HepG2 (cell line): Measurements from ENCODE around the gene ERF. TPM values are rescaled to one million over a fixed set of nuclear protein-coding genes. Genes with fewer than 3 reads are reported as not detected.

Experiments used
- ATRX ChIP-seq: sonication (generic); formaldehyde crosslinking; IDR thresholded peaks from 2 replicates; pipeline ENCODE4 v1.4.0; 2020; ENCODE audit warnings: missing genetic modification reagents, borderline replicate concordance
- ETV5 ChIP-seq: IDR thresholded peaks from 2 replicates; pipeline ENCODE4 v1.6.1; 2018; ENCODE audit warnings: missing biosample characterization, missing genetic modification reagents, inconsistent platforms, borderline replicate concordance
- GTF3A ChIP-seq: sonication (generic); formaldehyde crosslinking; conservative IDR thresholded peaks from 2 replicates; pipeline ENCODE4 v1.4.0; 2020; ENCODE audit warnings: mild to moderate bottlenecking, missing genetic modification reagents
- KDM2A ChIP-seq: sonication (generic); formaldehyde crosslinking; IDR thresholded peaks from 2 replicates; pipeline ENCODE4 v1.4.0; 2020; ENCODE audit warnings: low read depth, missing genetic modification reagents, borderline replicate concordance
- NKX3-1 ChIP-seq: sonication (generic); formaldehyde crosslinking; IDR thresholded peaks from 2 replicates; pipeline ENCODE4 v1.5.0; 2020; ENCODE audit warnings: missing genetic modification reagents
- RFX3 ChIP-seq: IDR thresholded peaks from 2 replicates; pipeline ENCODE4 v1.6.1; 2016; ENCODE audit warnings: missing biosample characterization, missing genetic modification reagents
- SIX4 ChIP-seq: sonication (generic); formaldehyde crosslinking; IDR thresholded peaks from 2 replicates; pipeline ENCODE4 v1.4.0; 2020; ENCODE audit warnings: missing genetic modification reagents
- STAT5B ChIP-seq: sonication (generic); formaldehyde crosslinking; IDR thresholded peaks from 2 replicates; pipeline ENCODE4 v1.4.0; 2020; ENCODE audit warnings: missing genetic modification reagents
- ZNF17 ChIP-seq: sonication (generic); formaldehyde crosslinking; IDR thresholded peaks from 2 replicates; pipeline ENCODE4 v1.5.0; 2020; ENCODE audit warnings: mild to moderate bottlenecking, missing genetic modification reagents
- ZNF326 ChIP-seq: sonication (generic); formaldehyde crosslinking; IDR thresholded peaks from 2 replicates; pipeline ENCODE4 v1.4.0; 2020; ENCODE audit warnings: missing genetic modification reagents, borderline replicate concordance
- ZNF772 ChIP-seq: sonication (generic); formaldehyde crosslinking; IDR thresholded peaks from 2 replicates; pipeline ENCODE4 v1.5.0; 2020; ENCODE audit warnings: mild to moderate bottlenecking, missing genetic modification reagents
- ZNF878 ChIP-seq: sonication (generic); formaldehyde crosslinking; IDR thresholded peaks from 2 replicates; pipeline ENCODE4 v1.8.1; 2023; ENCODE audit warnings: mild to moderate bottlenecking, missing genetic modification reagents, moderate library complexity
- ZSCAN21 ChIP-seq: sonication (generic); formaldehyde crosslinking; IDR thresholded peaks from 2 replicates; pipeline ENCODE4 v1.8.0; 2022; ENCODE audit warnings: mild to moderate bottlenecking, missing genetic modification reagents, moderate library complexity, borderline replicate concordance
- polyA plus RNA-seq, 8 experiments: library from polyadenylated mRNA; depleted of rRNA in 3 of 8; stranded (reverse) in 7 of 8; unstranded in 1 of 8; fragments of >200 nt; fragmentation: Illumina TruSeq in 4 of 8; extraction: Trizol in 4 of 8; gene quantifications; 2 replicates each; pipeline versions ENCODE4 v1.2.1 to v1.2.3, GENCODE V29; 2011 to 2016; ENCODE audit warnings: low read depth in 4 of 8, missing spikeins in 1 of 8, mixed read lengths in 1 of 8; ENCODE audit not compliant: insufficient read depth in 1 of 8
- total RNA-seq, 5 experiments: library from RNA; depleted of rRNA; stranded (reverse); fragments of >200 nt; fragmentation: Illumina TruSeq; extraction: Trizol; gene quantifications; 2 replicates each; pipeline ENCODE4 v1.2.3, GENCODE V29; 2016; ENCODE audit warnings: low read depth in 1 of 5
- TF ChIP-seq, protein P1 (sequence below), 2 experiments: sonication (generic) in 1 of 2; formaldehyde crosslinking in 1 of 2; IDR thresholded peaks; 2 replicates each; pipeline versions ENCODE4 v1.4.0 to v1.6.1; 2016 to 2020; ENCODE audit warnings: borderline replicate concordance in 1 of 2, low read depth in 1 of 2, mild to moderate bottlenecking in 1 of 2, missing genetic modification reagents in 1 of 2
- TF ChIP-seq, protein P2 (sequence below): sonication (generic); formaldehyde crosslinking; IDR thresholded peaks from 2 replicates; pipeline ENCODE4 v1.9.0; 2021; ENCODE audit warnings: missing genetic modification reagents, mild to moderate bottlenecking, borderline replicate concordance

The ERF gene
- total and polyA plus RNA-seq, 2 of the 13 experiments (the other 11 are each of a cell fraction or from before 2014, with no cell fraction given): 67.1 to 69.9 TPM

DNA sequence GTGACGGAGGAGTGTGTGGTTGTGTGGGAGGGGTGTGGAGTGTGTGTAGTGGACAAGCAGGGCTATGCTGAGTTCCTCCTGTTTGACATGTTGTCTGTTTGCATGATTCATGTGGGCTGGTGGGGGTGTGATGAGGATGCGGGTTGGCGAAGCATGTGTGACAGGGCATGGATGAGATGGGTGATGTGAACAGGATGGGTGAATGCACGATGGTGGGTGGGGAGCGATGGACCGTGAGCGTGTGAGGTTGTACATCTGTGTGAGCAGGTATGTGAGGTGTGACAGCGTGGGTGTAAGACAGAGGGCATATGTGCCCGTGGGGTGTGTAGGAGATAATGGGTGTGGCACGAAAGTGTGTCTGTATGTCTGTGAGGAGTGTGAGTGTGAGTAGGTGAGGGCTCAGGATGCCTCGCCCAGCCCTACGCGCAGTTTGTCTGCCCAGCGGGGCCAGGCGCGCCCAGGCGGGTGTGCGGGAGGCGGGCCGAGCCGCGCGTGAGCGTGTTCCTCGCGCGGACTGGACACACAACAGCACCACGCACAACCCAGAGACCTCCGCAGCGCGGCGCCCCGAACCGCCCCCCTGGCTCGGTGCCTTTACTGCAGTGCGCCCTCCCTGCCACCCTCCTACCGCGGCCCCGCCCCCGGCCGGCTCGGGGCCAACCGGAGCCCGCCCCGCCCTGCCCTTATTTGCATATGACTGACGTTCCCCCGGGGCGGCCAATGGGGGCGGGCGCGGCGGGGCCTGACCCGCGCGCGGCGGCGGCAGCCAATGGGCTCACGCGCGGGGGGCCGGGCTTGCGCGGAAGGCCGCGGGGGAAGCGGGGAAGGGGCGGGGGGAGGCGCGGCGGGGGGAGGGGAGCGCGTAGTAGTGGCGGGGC, 28.5 kb upstream of the ERF start (continued):
- TF ChIP-seq, protein P1, sequence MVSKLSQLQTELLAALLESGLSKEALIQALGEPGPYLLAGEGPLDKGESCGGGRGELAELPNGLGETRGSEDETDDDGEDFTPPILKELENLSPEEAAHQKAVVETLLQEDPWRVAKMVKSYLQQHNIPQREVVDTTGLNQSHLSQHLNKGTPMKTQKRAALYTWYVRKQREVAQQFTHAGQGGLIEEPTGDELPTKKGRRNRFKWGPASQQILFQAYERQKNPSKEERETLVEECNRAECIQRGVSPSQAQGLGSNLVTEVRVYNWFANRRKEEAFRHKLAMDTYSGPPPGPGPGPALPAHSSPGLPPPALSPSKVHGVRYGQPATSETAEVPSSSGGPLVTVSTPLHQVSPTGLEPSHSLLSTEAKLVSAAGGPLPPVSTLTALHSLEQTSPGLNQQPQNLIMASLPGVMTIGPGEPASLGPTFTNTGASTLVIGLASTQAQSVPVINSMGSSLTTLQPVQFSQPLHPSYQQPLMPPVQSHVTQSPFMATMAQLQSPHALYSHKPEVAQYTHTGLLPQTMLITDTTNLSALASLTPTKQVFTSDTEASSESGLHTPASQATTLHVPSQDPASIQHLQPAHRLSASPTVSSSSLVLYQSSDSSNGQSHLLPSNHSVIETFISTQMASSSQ (IDR thresholded peaks at IDR 0.05; ENCODE audit: low read depth): no peak
- TF ChIP-seq, protein P1 (CRISPR knock-in tag; IDR thresholded peaks at IDR 0.05; ENCODE audit: borderline replicate concordance): 0 out of 2 replicates have a peak, but pooled peaks have one; percentile 34
- no peak for TF ChIP-seq SIX4 (CRISPR knock-in tag)
- no peak for TF ChIP-seq ETV5 (CRISPR knock-in tag)
- no peak for TF ChIP-seq ZNF878 (CRISPR knock-in tag)
- TF ChIP-seq, protein P2, sequence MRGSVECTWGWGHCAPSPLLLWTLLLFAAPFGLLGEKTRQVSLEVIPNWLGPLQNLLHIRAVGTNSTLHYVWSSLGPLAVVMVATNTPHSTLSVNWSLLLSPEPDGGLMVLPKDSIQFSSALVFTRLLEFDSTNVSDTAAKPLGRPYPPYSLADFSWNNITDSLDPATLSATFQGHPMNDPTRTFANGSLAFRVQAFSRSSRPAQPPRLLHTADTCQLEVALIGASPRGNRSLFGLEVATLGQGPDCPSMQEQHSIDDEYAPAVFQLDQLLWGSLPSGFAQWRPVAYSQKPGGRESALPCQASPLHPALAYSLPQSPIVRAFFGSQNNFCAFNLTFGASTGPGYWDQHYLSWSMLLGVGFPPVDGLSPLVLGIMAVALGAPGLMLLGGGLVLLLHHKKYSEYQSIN (CRISPR knock-in tag): no peak
- TF ChIP-seq STAT5B (CRISPR knock-in tag): no peak
- TF ChIP-seq ATRX (CRISPR knock-in tag): no peak
- no peak for TF ChIP-seq ZNF17 (CRISPR knock-in tag)
- TF ChIP-seq ZNF326 (CRISPR knock-in tag): no peak
- TF ChIP-seq ZSCAN21 (CRISPR knock-in tag): no peak
- TF ChIP-seq RFX3: no peak
- TF ChIP-seq NKX3-1 (CRISPR knock-in tag): no peak
- peak; percentile 70; the same call in 1 of the 2 replicates for TF ChIP-seq ZNF772 (CRISPR knock-in tag)
- TF ChIP-seq KDM2A: no peak
- TF ChIP-seq GTF3A (CRISPR knock-in tag): 0 out of 2 replicates have a peak, but pooled peaks have one; percentile 42
